ENCODE data around the gene TPRG1L.
A peak's percentile ranks its signal among the peaks of the same experiment; 100 is the strongest.

TPRG1L gene

GRCh38 chr1:3609769-3610526, 14.9 kb upstream of the TPRG1L start:
- TF ChIP-seq, protein P1, sequence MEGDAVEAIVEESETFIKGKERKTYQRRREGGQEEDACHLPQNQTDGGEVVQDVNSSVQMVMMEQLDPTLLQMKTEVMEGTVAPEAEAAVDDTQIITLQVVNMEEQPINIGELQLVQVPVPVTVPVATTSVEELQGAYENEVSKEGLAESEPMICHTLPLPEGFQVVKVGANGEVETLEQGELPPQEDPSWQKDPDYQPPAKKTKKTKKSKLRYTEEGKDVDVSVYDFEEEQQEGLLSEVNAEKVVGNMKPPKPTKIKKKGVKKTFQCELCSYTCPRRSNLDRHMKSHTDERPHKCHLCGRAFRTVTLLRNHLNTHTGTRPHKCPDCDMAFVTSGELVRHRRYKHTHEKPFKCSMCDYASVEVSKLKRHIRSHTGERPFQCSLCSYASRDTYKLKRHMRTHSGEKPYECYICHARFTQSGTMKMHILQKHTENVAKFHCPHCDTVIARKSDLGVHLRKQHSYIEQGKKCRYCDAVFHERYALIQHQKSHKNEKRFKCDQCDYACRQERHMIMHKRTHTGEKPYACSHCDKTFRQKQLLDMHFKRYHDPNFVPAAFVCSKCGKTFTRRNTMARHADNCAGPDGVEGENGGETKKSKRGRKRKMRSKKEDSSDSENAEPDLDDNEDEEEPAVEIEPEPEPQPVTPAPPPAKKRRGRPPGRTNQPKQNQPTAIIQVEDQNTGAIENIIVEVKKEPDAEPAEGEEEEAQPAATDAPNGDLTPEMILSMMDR (IDR thresholded peaks at IDR 0.05): no peak
- peak overlapping the region; percentile 69 for H3K4me3 ChIP-seq
- no peak overlapping the region for H3K27ac ChIP-seq
- no peak for DNase-seq (ENCODE audit: low spot score)

GRCh38 chr1:3610527-3611169, 14.2 kb upstream of the TPRG1L start:
- H3K4me3 ChIP-seq: peak overlapping the region; percentile 69
- TF ChIP-seq, protein P1 (IDR thresholded peaks at IDR 0.05): no peak
- H3K27ac ChIP-seq: no peak overlapping the region
- no peak for DNase-seq (ENCODE audit: low spot score)

GRCh38 chr1:3611170-3612019, 13.4 kb upstream of the TPRG1L start, which contains the start of gene MEGF6:
Gene MEGF6 (minus strand): TSS chr1:3611508. CDS start chr1:3611268, 240 bp downstream.
- H3K4me3 ChIP-seq: peak within 1 kb of the TSS; percentile 69
- no peak for DNase-seq (ENCODE audit: low spot score)

DNA sequence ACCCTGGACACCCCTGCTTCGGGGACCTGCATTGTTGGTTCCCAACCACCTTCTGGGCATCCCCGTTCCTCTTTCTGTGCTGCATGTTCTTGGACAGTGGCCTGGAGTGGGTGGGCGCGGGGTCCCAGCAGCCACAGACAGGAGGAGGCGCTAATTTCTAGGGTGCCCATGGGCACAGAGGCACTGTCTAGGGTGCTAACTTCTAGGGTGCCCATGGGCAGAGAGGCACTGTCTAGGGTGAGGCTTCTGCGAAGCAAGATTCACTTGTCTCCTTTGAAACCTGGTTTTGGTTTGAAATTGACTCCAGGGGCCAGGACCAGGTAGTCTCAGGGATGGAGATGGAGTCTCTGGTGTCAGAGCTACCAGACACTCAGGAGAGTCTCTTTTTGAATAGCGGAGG, 12.7 kb upstream of the TPRG1L start:
- H3K4me3 ChIP-seq: peak overlapping the region; percentile 69
- no peak overlapping the region for H3K27ac ChIP-seq
- TF ChIP-seq, protein P1 (IDR thresholded peaks at IDR 0.05): no peak
- no peak for DNase-seq (ENCODE audit: low spot score)

More at GRCh38 chr1:3611170-3612019, 13.4 kb upstream of the TPRG1L start, which contains the start of gene MEGF6:
- H3K27ac ChIP-seq: no peak within 1 kb of the TSS
- TF ChIP-seq, protein P1 (IDR thresholded peaks at IDR 0.05): no peak

- H3K27ac ChIP-seq: no peak overlapping the region
- TF ChIP-seq, protein P1 (IDR thresholded peaks at IDR 0.05): peak; percentile 43
- DNase-seq (ENCODE audit: low spot score): no peak
- H3K4me3 ChIP-seq: no peak overlapping the region
Observed at GRCh38 chr1:3614755-3615742, 9.8 kb upstream of the TPRG1L start.

DNA sequence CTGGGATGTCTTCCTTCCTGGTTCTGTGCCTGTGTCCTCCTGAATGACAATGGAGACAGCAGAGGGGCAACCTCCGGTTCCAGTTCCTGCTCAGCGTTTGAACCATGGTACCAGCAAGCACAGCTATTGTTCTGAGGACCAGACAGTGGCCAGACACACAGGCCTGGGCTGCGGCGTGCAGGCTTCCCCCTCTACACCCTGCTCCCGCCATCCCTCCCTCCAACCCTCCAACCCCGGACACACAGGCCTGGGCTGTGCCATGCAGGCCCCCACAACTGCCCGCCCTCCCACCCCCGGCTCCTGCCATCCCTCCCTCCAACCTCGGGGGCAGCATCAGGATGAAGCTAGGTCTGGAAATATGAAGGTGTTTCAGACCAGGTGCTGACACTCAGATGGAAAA, 8.0 kb upstream of the TPRG1L start:
- Histone ChIP-seq H3K4me3 (no peak overlapping the region), H3K27ac (no peak overlapping the region)
- TF ChIP-seq, protein P1 (IDR thresholded peaks at IDR 0.05): no peak
- no peak for DNase-seq (ENCODE audit: low spot score)

Data from coronary artery (tissue), 2 donors.